Activated T-cell treated with anti-CD3 and anti-CD28 coated beads, Interleukin-2, amount 50 U/mL, for 72 hours (primary cell): ENCODE data around the gene OTOP1. TPM values are rescaled to one million over a fixed set of nuclear protein-coding genes. Genes with fewer than 3 reads are reported as not detected.
"Not testable (repeated sequence)": the region's sequence is repeated elsewhere in the genome, so short reads cannot be mapped to it uniquely, and the experiment has no call there.

Experiments
- ATAC-seq, 2 donors: fragments of 150-1000 bp; cut with Tn5 transposase; replicated peaks in 1 of 2; 2 replicates each; pipeline ENCODE4 v1.10.0; 2021; ENCODE audit warnings: moderate library complexity in 2 of 2, mild to moderate bottlenecking in 1 of 2
- DNase-seq, 2 donors: peaks; one replicate each; pipeline ENCODE4 v3.0.0; 2021 to 2022; ENCODE audit warnings: mixed read lengths in 1 of 2
- H3K27ac Mint-ChIP-seq: one replicate; pipeline ENCODE4 v1.8.0; 2022; ENCODE audit warnings: mild to moderate bottlenecking, moderate library complexity, mixed read lengths
- H3K27me3 Mint-ChIP-seq: one replicate; pipeline ENCODE4 v1.8.0; 2022; ENCODE audit warnings: low read depth, mixed read lengths
- H3K36me3 Mint-ChIP-seq, 2 donors: one replicate each; pipeline ENCODE4 v1.8.0; 2022; ENCODE audit warnings: mixed read lengths in 2 of 2, mild to moderate bottlenecking in 1 of 2; ENCODE audit not compliant: insufficient read depth in 2 of 2
- H3K4me1 Mint-ChIP-seq: one replicate; pipeline ENCODE4 v1.8.0; 2022; ENCODE audit warnings: low read depth, mixed read lengths
- H3K4me3 Mint-ChIP-seq, 2 donors: one replicate each; pipeline ENCODE4 v1.8.0; 2022; ENCODE audit warnings: mild to moderate bottlenecking in 2 of 2, mixed read lengths in 2 of 2, moderate library complexity in 2 of 2
- H3K9me3 Mint-ChIP-seq, 2 donors: one replicate each; pipeline ENCODE4 v1.8.0; 2022; ENCODE audit warnings: mixed read lengths in 2 of 2
- total RNA-seq, 2 donors: library from RNA; stranded (reverse); gene quantifications; one replicate each; pipeline ENCODE4 v1.2.3, GENCODE V29; 2022

OTOP1 gene
- total RNA-seq, 2 donors from 2014 or later = not detected

- ATAC-seq (no peak), DNase-seq (no peak)
- no peak overlapping the region for H3K4me3 Mint-ChIP-seq
- H3K9me3 Mint-ChIP-seq = no peaks in the 10 kb centered on the region
- no peaks in the 10 kb centered on the region for H3K36me3 Mint-ChIP-seq
- H3K4me1 Mint-ChIP-seq = peaks cover under 1% of the 10 kb centered on the region
- H3K27me3 Mint-ChIP-seq = no peaks in the 10 kb centered on the region
- no peak overlapping the region for H3K27ac Mint-ChIP-seq
Measured at GRCh38 chr4:4254199-4254598, 27.5 kb upstream of the OTOP1 start.

- H3K4me3 Mint-ChIP-seq = peak overlapping the region; percentile 36 to 46
- no peak overlapping the region for H3K27ac Mint-ChIP-seq
- H3K36me3 Mint-ChIP-seq = peaks cover 8 to 11% of the 10 kb centered on the region in 2 donors
- H3K4me1 Mint-ChIP-seq = peaks cover 31% of the 10 kb centered on the region
- ATAC-seq (no peak), DNase-seq (no peak)
- no peaks in the 10 kb centered on the region for H3K9me3 Mint-ChIP-seq
- H3K27me3 Mint-ChIP-seq = no peaks in the 10 kb centered on the region
Measured at GRCh38 chr4:4249866-4250265, 23.1 kb upstream of the OTOP1 start.

DNA sequence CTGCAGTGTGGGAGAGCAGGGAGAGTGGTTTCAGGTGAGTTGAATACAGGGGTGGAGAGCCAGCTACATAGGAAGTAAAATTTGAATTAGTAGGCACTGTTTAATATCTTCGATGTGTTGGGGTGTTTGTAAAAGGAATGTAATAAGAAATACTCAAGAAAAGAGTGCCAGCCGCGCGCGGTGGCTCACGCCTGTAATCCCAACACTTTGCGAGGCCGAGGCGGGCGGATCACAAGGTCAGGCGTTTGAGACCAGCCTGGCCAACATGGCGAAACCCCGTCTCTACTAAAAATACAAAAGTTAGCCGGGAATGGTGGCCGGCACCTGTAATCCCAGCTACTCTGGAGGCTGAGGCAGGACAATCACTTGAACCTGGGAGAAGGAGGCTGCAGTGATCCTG lies 22.6 kb upstream of the OTOP1 start:
- not testable (repeated sequence) for H3K27me3 Mint-ChIP-seq

DNA sequence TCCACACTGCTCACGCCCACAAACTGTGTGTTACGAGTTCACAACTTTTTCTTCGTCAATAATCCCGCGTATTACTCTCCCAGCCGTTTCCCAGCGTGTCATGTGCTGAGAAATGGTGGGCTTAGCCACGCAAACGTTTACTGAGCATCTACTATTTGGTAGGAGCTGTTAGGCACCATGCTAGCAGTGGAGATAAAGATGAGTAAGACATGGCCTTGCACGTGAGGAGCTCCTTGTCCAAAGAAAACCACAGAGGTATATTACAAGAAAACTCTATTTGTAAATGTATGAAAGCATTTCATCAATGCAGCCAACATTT lies 22.1 kb upstream of the OTOP1 start:
- peak overlapping the region; percentile 86 to 94 for H3K4me3 Mint-ChIP-seq
- ATAC-seq = no peak
- H3K36me3 Mint-ChIP-seq = peaks cover 8 to 12% of the 10 kb centered on the region in 2 donors
- DNase-seq = peak in 1 of 2 donors; percentile 4
- H3K9me3 Mint-ChIP-seq = no peaks in the 10 kb centered on the region
- no peaks in the 10 kb centered on the region for H3K27me3 Mint-ChIP-seq
- H3K4me1 Mint-ChIP-seq = peaks cover 32% of the 10 kb centered on the region
- peak overlapping the region; percentile 98 for H3K27ac Mint-ChIP-seq

More for the DNA sequence above, 22.6 kb upstream of the OTOP1 start:
- peak overlapping the region; percentile 98 for H3K27ac Mint-ChIP-seq
- H3K36me3 Mint-ChIP-seq = peaks cover 8 to 11% of the 10 kb centered on the region in 2 donors
- H3K4me1 Mint-ChIP-seq = peaks cover 32% of the 10 kb centered on the region
- not testable (repeated sequence) for H3K9me3 Mint-ChIP-seq, ATAC-seq, DNase-seq
- H3K4me3 Mint-ChIP-seq = peak overlapping the region; percentile 86 to 94

DNA sequence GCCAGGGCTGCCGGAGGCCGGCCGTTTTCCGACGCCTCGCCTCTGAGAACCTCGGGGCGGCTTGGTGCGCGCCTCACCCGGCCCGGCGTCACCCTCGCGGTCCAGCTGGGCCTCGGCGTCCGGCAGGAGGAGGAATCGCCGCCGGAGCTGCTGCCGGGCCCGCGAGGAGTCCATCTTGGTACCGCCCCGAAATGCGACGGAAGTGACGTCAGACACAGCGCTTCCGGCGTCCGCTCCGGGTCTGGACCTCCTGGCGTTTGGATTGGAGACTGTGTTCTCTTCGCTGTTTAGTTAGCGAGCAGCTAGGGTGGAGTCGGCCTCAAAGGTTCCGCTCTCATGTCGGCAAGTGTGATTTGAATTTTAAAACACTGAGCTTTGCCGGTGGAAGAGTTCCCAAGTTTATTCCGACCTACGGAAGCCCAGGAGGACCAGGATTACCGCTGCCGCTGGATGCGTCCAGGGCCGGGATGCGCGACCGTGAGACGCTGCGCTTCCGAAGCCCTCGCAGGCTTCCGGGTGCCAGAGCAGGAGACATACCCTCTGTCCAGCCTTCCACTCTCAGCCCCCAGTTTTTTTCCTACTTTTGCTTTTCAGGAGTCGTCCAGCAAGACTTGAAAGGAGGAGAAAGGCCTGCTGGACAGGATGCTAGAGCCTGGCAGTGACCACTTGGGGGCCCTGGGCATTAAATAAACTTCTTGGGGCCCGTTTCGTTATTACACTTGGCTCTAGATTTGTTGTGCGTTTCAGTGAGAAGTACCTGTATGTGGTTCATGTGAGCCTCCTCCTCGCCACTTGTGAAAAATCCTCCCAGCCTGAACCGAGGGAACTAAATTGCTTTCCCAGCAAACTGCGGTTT lies 21.5 kb upstream of the OTOP1 start, which contains the start of gene TMEM128:
TMEM128 (minus strand) TSS at position 195 of the 856 bp plus-strand sequence; CDS start at position 174, 21 bp downstream.
- peaks cover 12 to 15% of the 10 kb centered on the region in 2 donors for H3K36me3 Mint-ChIP-seq
- ATAC-seq (peak; percentile 99 to 100), DNase-seq (peak; percentile 92 to 93)
- H3K4me1 Mint-ChIP-seq = peaks cover 32% of the 10 kb centered on the region
- no peaks in the 10 kb centered on the region for H3K9me3 Mint-ChIP-seq
- peak within 1 kb of the TSS; percentile 98 for H3K27ac Mint-ChIP-seq
- peak within 1 kb of the TSS; percentile 86 to 94 for H3K4me3 Mint-ChIP-seq
- H3K27me3 Mint-ChIP-seq = no peaks in the 10 kb centered on the region

- Mint-ChIP-seq H3K36me3 (peaks cover 12 to 18% of the 10 kb centered on the region in 2 donors), H3K27me3 (no peaks in the 10 kb centered on the region), H3K4me3 (peak overlapping the region; percentile 86 to 94), H3K4me1 (peaks cover 32% of the 10 kb centered on the region), H3K9me3 (no peaks in the 10 kb centered on the region), H3K27ac (peak overlapping the region; percentile 98)
- DNase-seq (no peak), ATAC-seq (peak in 1 of 2 donors; percentile 1)
Measured at GRCh38 chr4:4247696-4248028, 20.9 kb upstream of the OTOP1 start.

DNA sequence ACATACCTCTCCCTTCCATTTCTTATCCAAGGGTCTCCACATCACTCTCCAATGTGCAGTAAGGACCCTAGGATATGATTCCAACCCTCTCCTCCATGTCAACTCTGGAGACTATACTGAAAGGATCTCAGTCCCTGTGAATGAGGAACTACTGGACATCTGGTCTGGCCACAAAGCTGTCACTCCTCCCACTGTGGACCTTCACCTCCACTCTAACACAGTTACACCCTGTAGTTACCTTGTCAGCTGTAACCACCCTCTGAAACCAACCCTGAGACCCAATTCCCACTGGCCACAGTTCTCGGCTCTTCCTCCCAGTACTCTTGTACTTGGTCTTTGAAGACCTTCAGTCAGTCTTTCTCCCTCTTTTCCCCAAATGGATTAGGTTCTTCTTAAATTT lies 18.4 kb upstream of the OTOP1 start:
- Mint-ChIP-seq H3K9me3 (no peaks in the 10 kb centered on the region), H3K27ac (peak overlapping the region; percentile 14), H3K36me3 (peaks cover 12 to 20% of the 10 kb centered on the region in 2 donors), H3K4me1 (peaks cover 32% of the 10 kb centered on the region), H3K27me3 (no peaks in the 10 kb centered on the region), H3K4me3 (no peak overlapping the region)
- ATAC-seq (no peak), DNase-seq (no peak)

GRCh38 chr4:4239551-4239950 lies 12.8 kb upstream of the OTOP1 start:
- H3K4me3 Mint-ChIP-seq = not testable (repeated sequence)

GRCh38 chr4:4233610-4234009 lies 6.9 kb upstream of the OTOP1 start:
- Mint-ChIP-seq H3K27ac (no peak overlapping the region), H3K9me3 (peaks cover 6 to 10% of the 10 kb centered on the region in 2 donors), H3K4me3 (no peak overlapping the region), H3K36me3 (peaks cover 6 to 16% of the 10 kb centered on the region in 2 donors), H3K27me3 (peaks cover 8% of the 10 kb centered on the region), H3K4me1 (no peaks in the 10 kb centered on the region)
- DNase-seq = no peak
- ATAC-seq = no peak

More at GRCh38 chr4:4239551-4239950, 12.8 kb upstream of the OTOP1 start:
- DNase-seq, H3K27ac Mint-ChIP-seq, H3K4me1 Mint-ChIP-seq, ATAC-seq, H3K27me3 Mint-ChIP-seq, H3K9me3 Mint-ChIP-seq: not testable (repeated sequence)
- H3K36me3 Mint-ChIP-seq = peaks cover 14 to 33% of the 10 kb centered on the region in 2 donors

DNA sequence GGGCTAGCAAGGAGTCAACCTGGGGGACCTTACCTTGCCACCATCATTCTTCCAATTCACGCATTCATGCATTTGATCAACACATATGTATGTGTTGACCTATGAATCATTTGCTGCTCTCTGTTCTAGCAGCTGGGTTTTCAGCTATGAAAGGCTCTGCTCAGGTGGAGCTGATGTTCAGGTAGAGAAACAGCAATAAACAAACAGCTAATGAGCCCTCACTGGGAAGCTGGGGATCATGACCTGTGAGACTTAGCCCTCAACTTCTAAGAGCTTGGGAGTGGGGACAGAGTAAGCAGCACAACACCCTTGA lies 1.6 kb upstream of the OTOP1 start:
- Mint-ChIP-seq H3K27ac (no peak overlapping the region), H3K27me3 (peaks cover 53% of the 10 kb centered on the region), H3K36me3 (peaks cover 3 to 4% of the 10 kb centered on the region in 2 donors), H3K4me3 (no peak overlapping the region), H3K9me3 (peaks cover 4% of the 10 kb centered on the region in 2 donors), H3K4me1 (peaks cover 11% of the 10 kb centered on the region)
- no peak for DNase-seq
- no peak for ATAC-seq

GRCh38 chr4:4227510-4228355 lies 1.0 kb upstream of the OTOP1 start:
- Mint-ChIP-seq H3K27me3 (peaks cover 58% of the 10 kb centered on the region), H3K27ac (no peak overlapping the region), H3K9me3 (peaks cover 1 to 2% of the 10 kb centered on the region in 2 donors), H3K4me3 (peak overlapping the region; percentile 27 to 32), H3K4me1 (peaks cover 11% of the 10 kb centered on the region), H3K36me3 (peaks cover 3 to 4% of the 10 kb centered on the region in 2 donors)
- ATAC-seq = no peak
- DNase-seq = no peak

GRCh38 chr4:4225915-4226605 lies 669 bp downstream of the OTOP1 start:
- ATAC-seq = no peak

DNA sequence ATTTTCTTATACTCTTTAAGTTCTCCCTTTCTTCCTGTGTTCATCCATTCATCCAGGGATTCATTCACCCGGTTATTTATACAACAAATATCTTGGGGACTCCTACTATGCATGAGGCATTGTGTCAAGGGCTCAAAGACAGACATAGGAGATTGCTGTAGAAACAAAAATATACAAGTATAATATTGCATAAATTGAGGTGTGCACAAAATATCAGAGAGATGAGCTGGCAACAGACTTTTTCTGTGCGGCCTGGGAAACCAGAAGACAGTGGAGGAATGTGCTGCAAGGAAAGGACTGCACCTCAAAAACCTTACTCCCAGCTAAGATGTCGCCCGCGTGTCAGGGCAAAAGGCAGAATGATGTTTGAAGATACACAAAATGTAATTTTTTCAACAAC lies 9.6 kb downstream of the OTOP1 start:
- no peak overlapping the region for H3K4me3 Mint-ChIP-seq
- ATAC-seq = no peak
- no peaks in the 10 kb centered on the region for H3K9me3 Mint-ChIP-seq
- peaks cover 12% of the 10 kb centered on the region for H3K27me3 Mint-ChIP-seq
- no peak for DNase-seq
- H3K36me3 Mint-ChIP-seq = no peaks in the 10 kb centered on the region
- H3K27ac Mint-ChIP-seq = no peak overlapping the region
- no peaks in the 10 kb centered on the region for H3K4me1 Mint-ChIP-seq

More at GRCh38 chr4:4225915-4226605, 669 bp downstream of the OTOP1 start:
- DNase-seq = no peak
- Mint-ChIP-seq H3K27me3 (peaks cover 71% of the 10 kb centered on the region), H3K9me3 (peaks cover 0 to 2% of the 10 kb centered on the region in 2 donors), H3K27ac (no peak overlapping the region), H3K4me1 (peaks cover 11% of the 10 kb centered on the region), H3K4me3 (peak overlapping the region; percentile 13 to 56), H3K36me3 (peaks cover 3 to 4% of the 10 kb centered on the region in 2 donors)
